GM12878 (cell line): ENCODE measurements around the gene TPCN2. TPM values are rescaled to one million over a fixed set of nuclear protein-coding genes. Genes with fewer than 3 reads are reported as not detected.

ENCODE experiments used
- ATAC-seq: fragments of 200-7000 bp; cut with Tn5 transposase; 3 replicates; pipeline ENCODE4 v1.9.1; 2020; ENCODE audit warnings: mild to moderate bottlenecking, moderate library complexity
- BruUV-seq: library from RNA; stranded (reverse); fragments of 400-500 nt; replicated peaks from 2 replicates; lab custom pipeline; 2021; lab: Mats Ljungman, UMichigan
- CTCF ChIA-PET: fragments of 300-600 bp; sonication (Branson Sonifier 250); formaldehyde crosslinking; extraction: SDS; loops from one replicate; lab custom pipeline; 2021; ENCODE audit warnings: inconsistent platforms; lab: Yijun Ruan, JAX
- POLR2A ChIA-PET: fragments of 350-600 bp; formaldehyde crosslinking; extraction: SDS; loops from one replicate; lab custom pipeline; 2021; ENCODE audit warnings: inconsistent platforms; lab: Charles Lee
- RAD21 ChIA-PET: fragments of 300-600 bp; sonication (Branson Sonifier 250); formaldehyde crosslinking; loops from one replicate; lab custom pipeline; 2023; ENCODE audit warnings: antibody characterized with exemption; ENCODE audit not compliant: unreplicated experiment; lab: Charles Lee
- SMC1A ChIA-PET: fragments of 300-600 bp; sonication (Branson Sonifier 250); formaldehyde crosslinking; loops from one replicate; lab custom pipeline; 2023; ENCODE audit not compliant: unreplicated experiment, uncharacterized antibody; lab: Charles Lee
- DNase-seq: peaks from one replicate; pipeline ENCODE4 v3.0.0-alpha.2; 2011; ENCODE audit warnings: low read depth, low spot score
- FAIRE-seq: peaks from 3 replicates; lab custom pipeline; 2011; peaks lifted over from hg19 to GRCh38; lab: Jason Lieb, UNC
- H2AFZ ChIP-seq: 2 replicates; pipeline ENCODE4 v1.6.0; 2011; ENCODE audit warnings: low read depth, low read length, control low read depth; ENCODE audit not compliant: control insufficient read depth
- H3K27ac ChIP-seq: 2 replicates; pipeline ENCODE4 v1.5.1; 2011; ENCODE audit warnings: control low read depth; ENCODE audit not compliant: control insufficient read depth, insufficient read depth
- H3K27me3 ChIP-seq, 2 experiments: replicated peaks in 1 of 2; 2 replicates each; pipeline versions ENCODE4 v1.6.0 to v1.6.1; 2011; ENCODE audit warnings: low read length in 1 of 2; ENCODE audit not compliant: control insufficient read depth in 2 of 2, insufficient read depth in 2 of 2
- H3K36me3 ChIP-seq, 2 experiments: 2 replicates each; pipeline ENCODE4 v1.5.1; 2011; ENCODE audit warnings: low read length in 1 of 2; ENCODE audit not compliant: control insufficient read depth in 2 of 2, insufficient read depth in 2 of 2
- H3K4me1 ChIP-seq: 2 replicates; pipeline ENCODE4 v1.6.1; 2011; ENCODE audit warnings: mild to moderate bottlenecking, low read length, moderate library complexity, mixed read lengths; ENCODE audit not compliant: control insufficient read depth, insufficient read depth
- H3K4me2 ChIP-seq: 2 replicates; pipeline ENCODE4 v1.6.0; 2011; ENCODE audit warnings: control low read depth; ENCODE audit not compliant: control insufficient read depth, insufficient read depth
- H3K4me3 ChIP-seq: fragments of 200-600 bp; sonication (generic); 2 replicates; pipeline ENCODE4 v1.5.1; 2016
- H3K79me2 ChIP-seq: 2 replicates; pipeline ENCODE4 v1.6.0; 2011; ENCODE audit warnings: low read length; ENCODE audit not compliant: control insufficient read depth, insufficient read depth
- H3K9ac ChIP-seq: 2 replicates; pipeline ENCODE4 v1.8.0; 2011; ENCODE audit warnings: low read length, control low read depth, mixed read lengths; ENCODE audit not compliant: control insufficient read depth, insufficient read depth
- H3K9me3 ChIP-seq: replicated peaks from 3 replicates; pipeline ENCODE4 v1.5.1; 2011; ENCODE audit warnings: mild to moderate bottlenecking, low read length; ENCODE audit not compliant: control insufficient read depth, insufficient read depth
- H4K20me1 ChIP-seq: 2 replicates; pipeline ENCODE4 v1.6.0; 2011; ENCODE audit not compliant: control insufficient read depth, insufficient read depth
- ATF3 ChIP-seq: IDR thresholded peaks from 2 replicates; pipeline ENCODE4 v1.6.1; 2011; ENCODE audit warnings: low read depth, mild to moderate bottlenecking, low read length, moderate library complexity, borderline replicate concordance; ENCODE audit errors: extremely low read depth
- BCL3 ChIP-seq: IDR thresholded peaks from 2 replicates; pipeline ENCODE4 v1.6.1; 2011; ENCODE audit warnings: borderline replicate concordance, low read depth, mild to moderate bottlenecking, moderate library complexity, low read length; ENCODE audit not compliant: insufficient read depth, poor library complexity, severe bottlenecking
- CREB1 ChIP-seq: IDR thresholded peaks from 2 replicates; pipeline ENCODE4 v1.6.1; 2012; ENCODE audit warnings: low read depth, mild to moderate bottlenecking, inconsistent platforms
- EP300 ChIP-seq, 2 experiments: fragments of 150-350 bp in 1 of 2; IDR thresholded peaks; 2 replicates each; pipeline ENCODE4 v1.6.1; 2011 to 2012; ENCODE audit warnings: low read depth in 2 of 2, low read length in 2 of 2, borderline replicate concordance in 1 of 2, improper control_type of control experiment in 1 of 2, inconsistent platforms in 1 of 2; ENCODE audit not compliant: control insufficient read depth in 1 of 2
- MEF2A ChIP-seq: IDR thresholded peaks from 2 replicates; pipeline ENCODE4 v1.6.1; 2011; ENCODE audit warnings: low read depth, mild to moderate bottlenecking, low read length, moderate library complexity; ENCODE audit not compliant: insufficient read depth
- MTA3 ChIP-seq: IDR thresholded peaks from 2 replicates; pipeline ENCODE4 v1.6.1; 2012; ENCODE audit warnings: low read length, inconsistent platforms, borderline replicate concordance
- PAX5 ChIP-seq: IDR thresholded peaks from 2 replicates; pipeline ENCODE4 v1.6.1; 2011; ENCODE audit warnings: low read depth, low read length, borderline replicate concordance
- POLR2A ChIP-seq: IDR thresholded peaks from 2 replicates; pipeline ENCODE4 v1.6.1; 2011; ENCODE audit warnings: low read depth, mild to moderate bottlenecking, low read length
- RELB ChIP-seq: fragments of 450-650 bp; IDR thresholded peaks from 2 replicates; pipeline ENCODE4 v1.6.1; 2017; ENCODE audit warnings: low read depth, mild to moderate bottlenecking, moderate library complexity
- SIN3A ChIP-seq: IDR thresholded peaks from 2 replicates; pipeline ENCODE4 v1.6.1; 2012; ENCODE audit warnings: low read depth, low read length, improper control_type of control experiment
- SP1 ChIP-seq: IDR thresholded peaks from one replicate; pipeline ENCODE4 v1.6.1; 2011; ENCODE audit warnings: low read depth, low read length
- YY1 ChIP-seq: IDR thresholded peaks from 2 replicates; pipeline ENCODE4 v1.6.1; 2011; ENCODE audit warnings: low read depth, mild to moderate bottlenecking, low read length
- ZBTB4 ChIP-seq: fragments of 450-650 bp; formaldehyde crosslinking; IDR thresholded peaks from 2 replicates; pipeline ENCODE4 v1.4.0; 2022; ENCODE audit warnings: mild to moderate bottlenecking, moderate library complexity
- ZNF207 ChIP-seq: fragments of 450-650 bp; IDR thresholded peaks from 2 replicates; pipeline ENCODE4 v1.6.1; 2014; ENCODE audit warnings: antibody characterized with exemption, mild to moderate bottlenecking, borderline replicate concordance
- ZNF384 ChIP-seq: IDR thresholded peaks from 2 replicates; pipeline ENCODE4 v1.6.1; 2012; ENCODE audit warnings: low read depth, mild to moderate bottlenecking, low read length, improper control_type of control experiment, borderline replicate concordance
- ZNF622 ChIP-seq: fragments of 450-650 bp; IDR thresholded peaks from 2 replicates; pipeline ENCODE4 v1.6.1; 2017; ENCODE audit warnings: mild to moderate bottlenecking, inconsistent platforms
- WGBS: methylation state at CpG from one replicate; pipeline ENCODE4 v1.1.6; 2016; ENCODE audit warnings: low lambda C conversion rate; ENCODE audit not compliant: insufficient replicate concordance, insufficient coverage; ENCODE audit errors: missing lambda C conversion rate; 5-methylcytosine and 5-hydroxymethylcytosine counted together
- in situ Hi-C: fragments of 300-500 bp; cut with MboI; formaldehyde crosslinking; loops from 9 replicates; pipeline ENCODE4 v1.14.3; 2018; ENCODE audit warnings: mixed read lengths
- intact Hi-C: fragments of 100-400 bp; cut with micrococcal nuclease; formaldehyde crosslinking; loops from one replicate; pipeline ENCODE4 v1.14.2; 2022; ENCODE audit not compliant: unreplicated experiment
- polyA plus RNA-seq, 11 experiments: library from polyadenylated mRNA; depleted of rRNA in 4 of 11; unstranded in 6 of 11; stranded (reverse) in 5 of 11; fragments of >200 nt; fragmentation: Nextera tagmentation in 4 of 11; fragmentation: Illumina TruSeq in 1 of 11; extraction: Ambion mirVana in 4 of 11; extraction: Trizol in 1 of 11; gene quantifications; 1 replicate in 1 of 11; 2 replicates in 10 of 11; pipeline versions ENCODE4 v1.2.1 to v1.2.3, GENCODE V29; 2011 to 2016; ENCODE audit warnings: inconsistent platforms in 2 of 11, missing spikeins in 2 of 11, low read depth in 1 of 11
- total RNA-seq, 4 experiments: library from RNA; depleted of rRNA in 3 of 4; stranded (reverse); fragments of >200 nt in 3 of 4; fragmentation: Illumina TruSeq in 1 of 4; extraction: Trizol in 1 of 4; gene quantifications; 2 replicates each; pipeline versions ENCODE4 v1.2.1 to v1.2.3, GENCODE V29; 2013 to 2021

TPCN2 gene
- total and polyA plus RNA-seq, 10 of the 15 experiments (the other 5 are each of a cell fraction or from before 2014, with no cell fraction given): 1.7 to 18.4 (median 8.4) TPM

GRCh38 chr11:69115586-69116560 lies 67.1 kb downstream of the TPCN2 start:
- Histone ChIP-seq H3K4me3 (no peak overlapping the region), H3K27ac (no peak overlapping the region), H3K27me3 (no peaks in the 10 kb centered on the region; a peak in 1 of 4 replicates), H3K36me3 (no peaks in the 10 kb centered on the region), H3K9ac (no peak overlapping the region), H3K4me1 (no peaks in the 10 kb centered on the region), H3K9me3 (no peaks in the 10 kb centered on the region; the same call in 2 of the 3 replicates), H3K79me2 (no peaks in the 10 kb centered on the region), H4K20me1 (no peaks in the 10 kb centered on the region), H2AFZ (no peak overlapping the region), H3K4me2 (no peak overlapping the region)
- DNase-seq (no peak), FAIRE-seq (no peak), ATAC-seq (no peak)
- POLR2A ChIA-PET: interaction anchor here (0.7 kb wide), 1 partner anchor 176 kb away, joined by 3 read pairs; no protein-coding TSS in a partner anchor
- RAD21 ChIA-PET: no interaction called here
- in situ Hi-C loops (no loop called here), intact Hi-C loops (no loop called here)
- CTCF ChIA-PET: no interaction called here
- SMC1A ChIA-PET: no interaction called here
- no TSS peak for BruUV-seq
- WGBS: 65% methylated on average over 34 of the region's 41 CpGs
- no peak for TF ChIP-seq MTA3
- no peak for TF ChIP-seq CREB1
- TF ChIP-seq ZNF207: no peak
- TF ChIP-seq ZNF384: no peak
- TF ChIP-seq MEF2A: no peak
- TF ChIP-seq ATF3: no peak
- no peak for TF ChIP-seq EP300 (IDR thresholded peaks at IDR 0.05; ENCODE audit: borderline replicate concordance in 1 of 2, control insufficient read depth in 1 of 2, low read depth in 2 of 2, low read length in 2 of 2)
- no peak for TF ChIP-seq RELB
- no peak for TF ChIP-seq BCL3
- TF ChIP-seq POLR2A: no peak
- TF ChIP-seq PAX5: no peak
- TF ChIP-seq SIN3A: no peak
- no peak for TF ChIP-seq ZNF622
- TF ChIP-seq ZBTB4: no peak
- no peak for TF ChIP-seq SP1
- no peak for TF ChIP-seq YY1
